Aortic smooth muscle cell (primary cell): ENCODE data around the gene MUTYH. TPM values are rescaled to one million over a fixed set of nuclear protein-coding genes. Genes with fewer than 3 reads are reported as not detected.

ENCODE experiments used
- total RNA-seq: library from RNA; depleted of rRNA; stranded (reverse); fragments of >200 nt; gene quantifications from 2 replicates; pipeline ENCODE4 v1.2.3, GENCODE V29; 2014

Gene MUTYH
- 9.4 and 16.5 TPM in 2 replicates for total RNA-seq

GRCh38 chr1:45339789-45340558 is at the start of gene MUTYH, which contains the start of gene TOE1:
MUTYH (minus strand) TSS chr1:45340440; CDS start chr1:45334505, 5,935 bp downstream.
TOE1 (plus strand) TSS chr1:45340170; CDS start chr1:45340253, 83 bp downstream.

GRCh38 chr1:45326627-45327623 is 13.3 kb downstream of the MUTYH start, which contains the start of gene HPDL:
HPDL (plus strand) TSS chr1:45326895; CDS start chr1:45327149, 254 bp downstream.

Other genes with a start within 250 kb of the MUTYH start
- 0.75 and 1.1 TPM in 2 replicates for gene ZSWIM5, start 133.8 kb downstream of the MUTYH start, total RNA-seq
- gene HPDL, start 13.5 kb downstream of the MUTYH start, total RNA-seq: 0.19 and 0.40 TPM in 2 replicates
- gene TOE1, start 270 bp downstream of the MUTYH start, total RNA-seq: 9.4 and 13.1 TPM in 2 replicates
- 1.6 and 2.9 TPM in 2 replicates for gene TESK2, start 150.7 kb upstream of the MUTYH start, total RNA-seq
- gene CCDC163, start 159.6 kb upstream of the MUTYH start, total RNA-seq: 0.53 and 0.56 TPM in 2 replicates
- gene MMACHC, start 159.9 kb upstream of the MUTYH start, total RNA-seq: 1.7 and 1.8 TPM in 2 replicates
- gene PRDX1, start 181.4 kb upstream of the MUTYH start, total RNA-seq: 559 and 636 TPM in 2 replicates
- gene AKR1A1, start 210.4 kb upstream of the MUTYH start, total RNA-seq: 174 and 209 TPM in 2 replicates
- 33.4 and 51.8 TPM in 2 replicates for gene NASP, start 243.6 kb upstream of the MUTYH start, total RNA-seq